IPS-11a (cell line): ENCODE measurements around the gene KLHL30.

Source experiments
- H3K4me3 ChIP-seq: one replicate; pipeline ENCODE4 v1.5.1; 2013; ENCODE audit warnings: low read depth, low read length, control low read depth

Gene KLHL30

DNA sequence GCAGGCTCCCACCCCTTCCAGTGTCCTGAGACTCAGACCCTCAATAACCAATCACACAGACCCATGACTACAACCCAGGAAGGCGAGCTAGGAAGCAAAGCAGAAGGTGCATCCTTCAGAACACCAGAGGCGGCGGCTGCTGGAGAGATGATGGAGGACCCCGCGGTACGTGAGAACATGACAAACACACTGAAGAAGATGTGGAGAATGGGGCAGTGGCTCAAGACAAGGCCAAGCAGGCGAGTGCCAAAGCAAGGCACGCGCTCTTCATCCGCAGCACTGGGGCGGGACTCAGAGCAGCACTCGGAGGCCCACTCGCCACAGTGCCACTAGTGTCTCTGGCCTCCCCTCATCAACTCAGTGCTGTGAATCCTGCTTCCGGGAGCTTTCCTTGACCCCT is 34.0 kb downstream of the KLHL30 start:
- H3K4me3 ChIP-seq: no peak overlapping the region

DNA sequence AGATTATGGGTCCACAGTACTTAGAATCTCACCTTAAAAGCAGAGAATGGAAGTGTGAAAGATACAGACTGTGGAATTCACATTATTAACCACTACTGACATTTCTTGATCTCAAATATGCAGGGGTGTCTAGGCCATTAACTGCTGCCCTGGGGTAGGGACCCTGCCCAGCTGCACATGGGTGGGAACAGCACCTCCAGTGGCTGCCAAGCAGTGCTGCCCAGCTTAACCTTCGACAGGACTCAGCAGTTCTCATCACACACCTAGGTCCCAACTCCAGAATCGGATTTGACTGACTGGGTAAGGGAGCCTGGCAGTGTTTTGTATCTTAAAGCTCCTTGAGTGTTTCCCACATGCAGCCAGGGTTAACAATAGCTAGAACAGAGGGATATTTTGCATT is 35.2 kb downstream of the KLHL30 start:
- no peak overlapping the region for H3K4me3 ChIP-seq

DNA sequence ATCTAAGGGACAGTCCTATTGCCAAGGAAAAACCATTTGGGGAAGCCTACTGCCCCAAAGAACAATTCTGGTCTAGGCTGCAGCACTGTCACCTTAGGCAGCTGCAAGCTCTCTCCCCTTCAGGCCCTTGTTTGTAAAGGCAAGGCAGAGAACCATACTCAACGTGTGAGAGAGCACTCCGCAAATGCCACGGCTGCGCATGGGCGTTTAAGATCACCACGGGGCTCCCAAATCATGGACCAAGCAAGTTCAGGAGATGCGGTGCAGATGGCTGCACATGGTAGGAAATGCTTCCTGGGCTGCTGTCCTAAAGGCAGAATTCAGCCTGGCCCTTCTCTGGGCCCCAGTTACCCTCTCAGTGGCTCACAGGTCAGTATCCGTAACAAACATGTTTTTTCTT is 35.8 kb downstream of the KLHL30 start:
- no peak overlapping the region for H3K4me3 ChIP-seq

DNA sequence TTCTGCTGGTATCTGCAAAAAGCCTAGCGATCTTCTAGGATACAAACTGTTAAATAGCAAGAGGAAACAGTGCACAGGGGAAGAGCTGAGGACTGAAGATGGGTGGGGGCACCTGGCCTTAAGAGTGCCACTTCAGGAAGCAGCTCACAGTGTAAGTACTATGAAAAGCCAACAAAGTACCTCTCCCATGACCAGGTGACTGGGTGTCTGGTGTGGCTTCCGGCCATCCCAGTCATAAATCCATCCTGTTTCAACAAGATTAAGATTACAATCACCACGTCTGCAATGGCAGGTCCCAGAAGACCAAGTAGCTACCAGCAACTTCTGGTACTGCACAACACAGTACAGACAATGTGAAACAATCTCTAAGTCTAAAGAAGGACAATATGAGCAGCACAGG is 36.2 kb downstream of the KLHL30 start:
- no peak overlapping the region for H3K4me3 ChIP-seq

DNA sequence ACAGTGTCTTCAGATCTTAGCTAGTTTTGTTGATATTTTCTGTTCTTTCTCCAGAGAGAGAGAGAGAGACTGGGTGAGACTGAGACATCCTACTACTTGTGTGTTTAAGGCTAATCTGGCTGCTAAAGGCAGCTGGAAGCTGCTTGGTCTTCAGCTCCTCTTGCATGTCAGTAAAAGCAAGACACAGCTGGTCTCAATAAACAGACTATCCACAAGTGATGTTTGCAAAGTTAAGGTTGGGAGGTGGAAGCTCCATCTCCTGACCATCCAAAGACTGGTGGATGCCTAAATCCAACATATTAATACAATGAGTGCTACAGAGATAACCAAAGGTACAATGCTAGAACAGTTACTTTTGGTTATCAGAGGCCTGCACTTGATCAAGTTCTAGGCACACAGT is 38.1 kb downstream of the KLHL30 start:
- no peak overlapping the region for H3K4me3 ChIP-seq

DNA sequence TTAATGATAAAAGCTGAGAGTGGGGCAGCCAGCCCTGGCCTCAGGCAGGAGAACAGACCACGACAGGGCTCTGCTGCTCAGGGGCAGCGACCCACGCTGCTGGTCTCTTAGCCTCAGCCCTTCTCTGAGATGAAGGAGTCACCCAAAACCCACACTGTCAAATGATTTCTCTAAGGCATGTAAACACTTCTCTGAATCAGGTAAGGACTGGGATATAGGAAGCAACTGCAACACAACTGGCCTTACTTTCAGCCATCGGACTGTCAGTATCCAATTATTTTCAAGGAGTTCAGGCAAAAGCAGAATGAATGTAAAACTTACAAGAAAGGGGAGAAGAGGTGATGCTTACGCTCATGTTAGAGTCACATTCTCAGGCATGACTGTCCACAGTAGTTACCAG is 42.1 kb downstream of the KLHL30 start:
- H3K4me3 ChIP-seq: no peak overlapping the region

DNA sequence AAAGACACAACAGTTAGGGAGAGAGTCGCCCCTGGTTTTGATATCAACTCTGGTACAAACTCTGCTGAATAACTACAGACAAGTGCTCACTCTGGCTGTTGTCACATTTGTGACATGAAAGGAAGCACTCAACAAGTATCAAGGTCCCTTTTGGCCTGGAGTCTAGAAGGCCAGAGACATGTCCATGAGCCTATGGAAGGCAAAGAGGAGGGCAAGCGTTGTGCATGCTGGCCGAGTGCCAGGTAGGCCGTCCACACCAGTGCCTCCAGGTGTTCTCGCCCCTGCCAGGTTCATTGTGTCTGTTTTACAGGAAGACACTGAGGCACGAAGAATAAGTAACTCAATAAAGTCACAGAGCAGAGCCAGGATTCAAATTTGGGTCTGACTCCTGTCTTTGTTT is 43.9 kb downstream of the KLHL30 start:
- H3K4me3 ChIP-seq: no peak overlapping the region

DNA sequence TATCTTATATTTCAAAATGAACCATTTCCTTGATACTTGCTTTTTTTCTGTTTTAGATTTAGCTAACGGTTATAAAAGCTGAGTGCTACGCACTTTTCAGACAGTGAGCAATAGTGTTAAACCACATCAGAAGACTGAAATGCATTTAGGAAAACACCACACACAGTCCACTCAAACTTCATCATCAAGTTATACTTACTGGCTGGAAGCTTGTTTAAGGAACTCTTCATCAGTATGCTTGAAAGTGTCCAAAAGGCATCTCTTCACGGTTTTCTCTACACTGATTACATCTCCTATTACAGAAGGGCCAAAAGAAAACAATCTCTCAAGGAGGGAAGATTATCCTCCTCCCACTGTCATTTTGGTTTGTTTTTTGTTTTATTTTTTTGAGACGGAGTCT is 45.4 kb downstream of the KLHL30 start:
- no peak overlapping the region for H3K4me3 ChIP-seq

DNA sequence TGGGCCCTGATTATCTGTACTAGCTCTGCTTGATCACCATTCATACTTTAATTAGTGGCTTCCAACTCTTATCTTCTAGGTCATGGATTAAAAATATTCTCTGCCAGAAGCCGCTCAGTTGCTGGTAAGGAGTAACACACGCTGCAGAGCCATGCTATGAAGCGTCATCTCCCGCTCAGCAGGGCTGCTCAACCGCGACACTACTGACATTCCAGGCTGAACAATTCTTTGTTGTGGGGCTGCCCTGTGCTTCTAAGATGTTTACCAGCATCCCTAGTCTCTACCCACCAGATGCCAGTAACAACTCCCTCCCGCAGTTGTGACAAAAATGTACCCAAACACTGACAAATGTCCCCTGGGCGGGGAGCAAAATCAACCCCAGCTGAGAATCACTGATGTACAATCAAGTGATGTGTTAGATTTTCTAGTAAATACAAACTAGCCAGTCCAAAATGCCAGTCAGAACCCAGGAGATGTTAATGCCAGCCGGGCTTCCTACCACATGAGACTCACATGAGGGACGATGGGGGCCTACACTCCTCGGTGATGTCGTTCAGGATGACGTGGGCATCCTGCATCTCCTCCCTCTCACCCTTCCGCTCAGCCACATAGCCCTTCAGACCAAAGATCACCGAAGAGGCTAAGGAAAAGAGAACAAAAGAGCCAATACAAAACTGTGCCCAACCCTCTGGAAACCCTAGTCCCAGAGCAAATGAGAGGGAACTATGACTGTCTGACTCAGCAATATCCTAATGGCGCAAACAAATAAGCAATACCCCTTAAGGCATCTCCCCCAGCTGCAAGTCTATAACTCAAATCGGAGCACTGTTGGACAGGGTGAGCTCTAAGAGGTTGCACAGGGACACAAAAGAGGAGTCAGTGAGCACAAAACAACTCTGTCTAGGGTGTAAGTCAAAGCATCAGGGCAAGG is 49.4 kb downstream of the KLHL30 start:
- no peak overlapping the region for H3K4me3 ChIP-seq

DNA sequence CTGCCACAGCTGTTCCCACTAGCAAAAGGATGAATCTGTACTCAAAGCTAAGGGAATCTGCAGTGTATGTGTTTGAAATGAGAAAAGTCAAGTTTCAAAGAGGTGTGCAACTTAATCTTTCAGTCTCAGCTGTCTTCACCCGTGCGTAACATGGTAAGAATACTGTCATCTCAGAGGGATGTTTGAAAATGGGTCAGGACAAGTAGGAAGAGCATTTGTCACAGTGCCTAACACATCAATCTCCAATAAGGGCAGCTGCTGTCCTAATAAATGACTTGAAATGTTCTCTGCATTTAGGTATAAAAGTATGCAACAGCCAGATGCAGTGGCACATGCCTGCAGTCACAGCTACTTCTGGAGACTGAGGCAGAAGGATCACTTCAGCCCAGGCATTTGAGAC is 52.0 kb downstream of the KLHL30 start:
- no peak overlapping the region for H3K4me3 ChIP-seq
